HepG2 (cell line): ENCODE data around the gene ALCAM. TPM values are rescaled to one million over a fixed set of nuclear protein-coding genes. Genes with fewer than 3 reads are reported as not detected.

ENCODE experiments used
- AKNA ChIP-seq: sonication (generic); formaldehyde crosslinking; IDR thresholded peaks from 2 replicates; pipeline ENCODE4 v1.4.0; 2020; ENCODE audit warnings: missing genetic modification reagents, borderline replicate concordance
- BCL3 ChIP-seq: sonication (generic); formaldehyde crosslinking; IDR thresholded peaks from 2 replicates; pipeline ENCODE4 v1.5.1; 2020; ENCODE audit warnings: mild to moderate bottlenecking, missing genetic modification reagents, moderate library complexity
- ESRRA ChIP-seq: sonication (generic); formaldehyde crosslinking; IDR thresholded peaks from 2 replicates; pipeline ENCODE4 v1.5.1; 2020; ENCODE audit warnings: mild to moderate bottlenecking, low read depth, missing genetic modification reagents
- FOSL1 ChIP-seq: sonication (generic); formaldehyde crosslinking; IDR thresholded peaks from 2 replicates; pipeline ENCODE4 v1.9.0; 2021; ENCODE audit warnings: missing genetic modification reagents, borderline replicate concordance
- GABPB1 ChIP-seq: IDR thresholded peaks from 2 replicates; pipeline ENCODE4 v1.6.1; 2016; ENCODE audit warnings: mild to moderate bottlenecking, missing genetic modification reagents, moderate library complexity, missing compliant biosample characterization
- GTF3A ChIP-seq: sonication (generic); formaldehyde crosslinking; conservative IDR thresholded peaks from 2 replicates; pipeline ENCODE4 v1.4.0; 2020; ENCODE audit warnings: mild to moderate bottlenecking, missing genetic modification reagents
- TAF15 ChIP-seq: fragments of 200-400 bp; formaldehyde crosslinking; IDR thresholded peaks from one replicate; pipeline ENCODE4 v1.6.1; 2018; ENCODE audit warnings: mild to moderate bottlenecking, low read depth, low read length; ENCODE audit not compliant: poor library complexity, severe bottlenecking
- TRIM22 ChIP-seq: fragments of 450-650 bp; IDR thresholded peaks from 2 replicates; pipeline ENCODE4 v1.6.1; 2017
- ZBTB8A ChIP-seq: sonication (generic); formaldehyde crosslinking; IDR thresholded peaks from 2 replicates; pipeline ENCODE4 v1.4.0; 2020; ENCODE audit warnings: mild to moderate bottlenecking, low read depth, missing genetic modification reagents, borderline replicate concordance
- ZNF569 ChIP-seq: sonication (generic); formaldehyde crosslinking; IDR thresholded peaks from 2 replicates; pipeline ENCODE4 v1.5.0; 2020; ENCODE audit warnings: mild to moderate bottlenecking, missing genetic modification reagents, moderate library complexity, borderline replicate concordance
- ZNF646 ChIP-seq: sonication (generic); formaldehyde crosslinking; IDR thresholded peaks from 2 replicates; pipeline ENCODE4 v1.9.0; 2021; ENCODE audit warnings: mild to moderate bottlenecking, missing genetic modification reagents
- ZNF691 ChIP-seq: sonication (generic); formaldehyde crosslinking; IDR thresholded peaks from 2 replicates; pipeline ENCODE4 v1.4.0; 2020; ENCODE audit warnings: missing genetic modification reagents, low read depth, mild to moderate bottlenecking, borderline replicate concordance
- ZNF816 ChIP-seq: sonication (generic); formaldehyde crosslinking; IDR thresholded peaks from 2 replicates; pipeline ENCODE4 v1.8.0; 2022; ENCODE audit warnings: missing genetic modification reagents, mild to moderate bottlenecking, borderline replicate concordance
- polyA plus RNA-seq, 8 experiments: library from polyadenylated mRNA; depleted of rRNA in 3 of 8; stranded (reverse) in 7 of 8; unstranded in 1 of 8; fragments of >200 nt; fragmentation: Illumina TruSeq in 4 of 8; extraction: Trizol in 4 of 8; gene quantifications; 2 replicates each; pipeline versions ENCODE4 v1.2.1 to v1.2.3, GENCODE V29; 2011 to 2016; ENCODE audit warnings: low read depth in 4 of 8, missing spikeins in 1 of 8, mixed read lengths in 1 of 8; ENCODE audit not compliant: insufficient read depth in 1 of 8
- total RNA-seq, 5 experiments: library from RNA; depleted of rRNA; stranded (reverse); fragments of >200 nt; fragmentation: Illumina TruSeq; extraction: Trizol; gene quantifications; 2 replicates each; pipeline ENCODE4 v1.2.3, GENCODE V29; 2016; ENCODE audit warnings: low read depth in 1 of 5

The ALCAM gene
- total and polyA plus RNA-seq, 2 of the 13 experiments (the other 11 are each of a cell fraction or from before 2014, with no cell fraction given) = 26.0 to 33.1 TPM

- TF ChIP-seq AKNA (CRISPR knock-in tag) = no peak
- 0 out of 2 replicates have a peak, but pooled peaks have one; percentile 17 for TF ChIP-seq FOSL1 (CRISPR knock-in tag)
- TF ChIP-seq GTF3A (CRISPR knock-in tag) = no peak
- no peak for TF ChIP-seq ESRRA
- no peak; the same call in 1 of the 2 replicates for TF ChIP-seq ZNF816 (CRISPR knock-in tag)
- no peak for TF ChIP-seq ZBTB8A (CRISPR knock-in tag)
- TF ChIP-seq TAF15 = no peak
- no peak for TF ChIP-seq TRIM22
- no peak for TF ChIP-seq BCL3 (CRISPR knock-in tag)
- peak; percentile 41; the same call in 1 of the 2 replicates for TF ChIP-seq GABPB1 (CRISPR knock-in tag)
- TF ChIP-seq ZNF691 (CRISPR knock-in tag) = no peak
- peak; percentile 93 for TF ChIP-seq ZNF646
- no peak for TF ChIP-seq ZNF569 (CRISPR knock-in tag)
These were observed 20.5 kb downstream of the ALCAM start (continued) for GRCh38 chr3:105387122-105387751.
